Neuronal stem cell (in vitro differentiated cells): ENCODE results near the gene CACNB2.
A peak's percentile ranks its signal among the peaks of the same experiment; 100 is the strongest.

ENCODE experiments used
- DNase-seq: peaks from one replicate; pipeline ENCODE4 v3.0.0-alpha.2; 2013; ENCODE audit warnings: low spot score
- H2AFZ ChIP-seq: one replicate; pipeline ENCODE4 v1.6.1; 2013; ENCODE audit warnings: mild to moderate bottlenecking, low read length, inconsistent platforms
- H2AK5ac ChIP-seq: 2 replicates; pipeline ENCODE4 v1.6.1; 2013; ENCODE audit warnings: low read depth, mild to moderate bottlenecking, inconsistent platforms, low read length, moderate library complexity, mixed read lengths
- H2BK120ac ChIP-seq: 2 replicates; pipeline ENCODE4 v1.6.1; 2013; ENCODE audit warnings: low read depth, mild to moderate bottlenecking, inconsistent platforms, low read length, moderate library complexity, mixed read lengths
- H2BK12ac ChIP-seq: one replicate; pipeline ENCODE4 v1.6.1; 2013; ENCODE audit warnings: low read length, inconsistent platforms
- H2BK15ac ChIP-seq: 2 replicates; pipeline ENCODE4 v1.6.1; 2013; ENCODE audit warnings: mild to moderate bottlenecking, low read length, inconsistent platforms, mixed read lengths
- H2BK5ac ChIP-seq: one replicate; pipeline ENCODE4 v1.6.1; 2013; ENCODE audit warnings: inconsistent platforms, mild to moderate bottlenecking, low read length, moderate library complexity
- H3K14ac ChIP-seq: one replicate; pipeline ENCODE4 v1.6.1; 2013; ENCODE audit warnings: low read length, inconsistent platforms
- H3K18ac ChIP-seq: 2 replicates; pipeline ENCODE4 v1.6.1; 2013; ENCODE audit warnings: low read length, inconsistent platforms
- H3K23ac ChIP-seq: 2 replicates; pipeline ENCODE4 v1.6.1; 2013; ENCODE audit warnings: low read depth, mild to moderate bottlenecking, mixed read lengths, low read length, inconsistent platforms; ENCODE audit not compliant: poor library complexity
- H3K27ac ChIP-seq: replicated peaks from 3 replicates; pipeline ENCODE4 v1.5.1; 2013; ENCODE audit warnings: low read length, inconsistent platforms
- H3K27me3 ChIP-seq, 3 experiments: 2 replicates each; pipeline ENCODE4 v1.6.1; 2013; ENCODE audit warnings: low read length in 3 of 3, mild to moderate bottlenecking in 2 of 3, inconsistent platforms in 1 of 3, low read depth in 1 of 3, mixed read lengths in 1 of 3, moderate library complexity in 1 of 3; ENCODE audit not compliant: control insufficient read depth in 3 of 3, insufficient read depth in 3 of 3
- H3K36me3 ChIP-seq, 2 donors: replicated peaks in 1 of 2; 2 replicates each; pipeline ENCODE4 v1.6.1; 2013; ENCODE audit warnings: low read length in 2 of 2; ENCODE audit not compliant: control insufficient read depth in 2 of 2, insufficient read depth in 2 of 2
- H3K4ac ChIP-seq: 2 replicates; pipeline ENCODE4 v1.6.1; 2013; ENCODE audit warnings: inconsistent platforms, mild to moderate bottlenecking, low read length, moderate library complexity
- H3K4me1 ChIP-seq, 2 donors: 1 replicate in 1 of 2; 2 replicates in 1 of 2; pipeline ENCODE4 v1.6.1; 2013; ENCODE audit warnings: low read length in 2 of 2, low read depth in 1 of 2; ENCODE audit not compliant: control insufficient read depth in 2 of 2, insufficient read depth in 1 of 2
- H3K4me2 ChIP-seq: one replicate; pipeline ENCODE4 v1.6.1; 2013; ENCODE audit warnings: mild to moderate bottlenecking, low read length, inconsistent platforms; ENCODE audit not compliant: insufficient read depth, poor library complexity, severe bottlenecking
- H3K4me3 ChIP-seq, 2 donors: 2 replicates each; pipeline ENCODE4 v1.5.1; 2013; ENCODE audit warnings: low read length in 2 of 2, mild to moderate bottlenecking in 2 of 2, inconsistent platforms in 1 of 2, moderate library complexity in 1 of 2
- H3K79me1 ChIP-seq: one replicate; pipeline ENCODE4 v1.6.1; 2013; ENCODE audit warnings: low read depth, mild to moderate bottlenecking, inconsistent platforms, low read length, moderate library complexity
- H3K9ac ChIP-seq: one replicate; pipeline ENCODE4 v1.6.1; 2013; ENCODE audit warnings: mild to moderate bottlenecking, low read depth, low read length, inconsistent platforms; ENCODE audit not compliant: poor library complexity
- H3K9me3 ChIP-seq, 2 donors: replicated peaks in 1 of 2; 2 replicates each; pipeline versions ENCODE3 to v1.6.1; 2013; ENCODE audit warnings: low read length in 2 of 2, mild to moderate bottlenecking in 2 of 2, inconsistent platforms in 1 of 2, low read depth in 1 of 2, mixed read lengths in 1 of 2, moderate library complexity in 1 of 2; ENCODE audit not compliant: control insufficient read depth in 2 of 2, insufficient read depth in 1 of 2
- H4K8ac ChIP-seq: one replicate; pipeline ENCODE4 v1.6.1; 2013; ENCODE audit warnings: low read depth, mild to moderate bottlenecking, inconsistent platforms, low read length, moderate library complexity
- H4K91ac ChIP-seq: one replicate; pipeline ENCODE4 v1.6.1; 2013; ENCODE audit warnings: low read length, low read depth, mild to moderate bottlenecking, inconsistent platforms; ENCODE audit not compliant: poor library complexity
- WGBS, 2 donors: extraction: QIAGEN DNeasy Blood & Tissue Kit; methylation state at CpG; one replicate each; pipeline ENCODE4 v1.1.7; 2013; ENCODE audit warnings: missing lambda C conversion rate in 2 of 2, mixed read lengths in 1 of 2; ENCODE audit not compliant: insufficient read length in 2 of 2, insufficient replicate concordance in 1 of 2; ENCODE audit errors: extremely low coverage in 2 of 2; 5-methylcytosine and 5-hydroxymethylcytosine counted together

The CACNB2 gene

GRCh38 chr10:18236756-18237155, 96.5 kb downstream of the CACNB2 start:
- H3K36me3 ChIP-seq: no peaks in the 10 kb centered on the region
- H2BK15ac ChIP-seq: no peak overlapping the region
- H3K27ac ChIP-seq: no peak overlapping the region
- H2AFZ ChIP-seq: no peak overlapping the region
- H3K23ac ChIP-seq: no peak overlapping the region
- H3K4ac ChIP-seq: no peak overlapping the region
- no peak overlapping the region for H3K9ac ChIP-seq
- peaks cover 0 to 5% of the 10 kb centered on the region in 2 donors for H3K4me1 ChIP-seq
- H2BK12ac ChIP-seq: no peak overlapping the region
- no peak overlapping the region for H3K14ac ChIP-seq
- H3K79me1 ChIP-seq: no peaks in the 10 kb centered on the region
- no peak overlapping the region for H3K4me2 ChIP-seq
- H4K8ac ChIP-seq: no peak overlapping the region
- no peak overlapping the region for H2BK120ac ChIP-seq
- H3K9me3 ChIP-seq: no peaks in the 10 kb centered on the region
- DNase-seq: no peak
- no peaks in the 10 kb centered on the region for H3K27me3 ChIP-seq
- no CpG with 5 or more reads among the region's 3 CpGs for WGBS, 2 donors
- no peak overlapping the region for H2BK5ac ChIP-seq
- H2AK5ac ChIP-seq: no peak overlapping the region
- H3K18ac ChIP-seq: no peak overlapping the region
- H3K4me3 ChIP-seq: no peak overlapping the region
- no peak overlapping the region for H4K91ac ChIP-seq

- no peak overlapping the region for H2BK120ac ChIP-seq
- no peak overlapping the region for H3K4me3 ChIP-seq
- H2AFZ ChIP-seq: no peak overlapping the region
- H3K27me3 ChIP-seq: no peaks in the 10 kb centered on the region
- no peak overlapping the region for H2AK5ac ChIP-seq
- no peak overlapping the region for H2BK5ac ChIP-seq
- no peaks in the 10 kb centered on the region for H3K36me3 ChIP-seq
- peaks cover 0 to 3% of the 10 kb centered on the region in 2 donors for H3K4me1 ChIP-seq
- no peak for DNase-seq
- no peak overlapping the region for H3K14ac ChIP-seq
- no peak overlapping the region for H2BK15ac ChIP-seq
- no peak overlapping the region for H2BK12ac ChIP-seq
- no peak overlapping the region for H4K8ac ChIP-seq
- no peaks in the 10 kb centered on the region for H3K79me1 ChIP-seq
- no peak overlapping the region for H3K9ac ChIP-seq
- no peak overlapping the region for H3K18ac ChIP-seq
- H3K9me3 ChIP-seq: no peaks in the 10 kb centered on the region
- H3K4me2 ChIP-seq: no peak overlapping the region
- WGBS, 2 donors: no CpG with 5 or more reads among the region's 8 CpGs
- H4K91ac ChIP-seq: no peak overlapping the region
- no peak overlapping the region for H3K27ac ChIP-seq
- no peak overlapping the region for H3K4ac ChIP-seq
- H3K23ac ChIP-seq: no peak overlapping the region
These were observed 98.8 kb downstream of the CACNB2 start for GRCh38 chr10:18238870-18239485.

- H3K23ac ChIP-seq: no peak overlapping the region
- H2BK12ac ChIP-seq: no peak overlapping the region
- H3K27ac ChIP-seq: no peak overlapping the region
- no peak overlapping the region for H4K91ac ChIP-seq
- no peak overlapping the region for H4K8ac ChIP-seq
- no peaks in the 10 kb centered on the region for H3K27me3 ChIP-seq
- no peak overlapping the region for H2BK120ac ChIP-seq
- no peaks in the 10 kb centered on the region for H3K36me3 ChIP-seq
- no peak for DNase-seq
- no peak overlapping the region for H2BK5ac ChIP-seq
- no peak overlapping the region for H2AFZ ChIP-seq
- H3K18ac ChIP-seq: no peak overlapping the region
- no peaks in the 10 kb centered on the region for H3K79me1 ChIP-seq
- no peak overlapping the region for H2AK5ac ChIP-seq
- H3K4ac ChIP-seq: no peak overlapping the region
- H3K4me3 ChIP-seq: no peak overlapping the region
- H3K9ac ChIP-seq: peak overlapping the region; percentile 50
- WGBS, 2 donors: no CpG with 5 or more reads among the region's 12 CpGs
- no peak overlapping the region for H2BK15ac ChIP-seq
- peak overlapping the region; percentile 17 for H3K14ac ChIP-seq
- H3K9me3 ChIP-seq: no peaks in the 10 kb centered on the region
- no peak overlapping the region for H3K4me2 ChIP-seq
- no peaks in the 10 kb centered on the region for H3K4me1 ChIP-seq
These were observed 100.1 kb downstream of the CACNB2 start for GRCh38 chr10:18240185-18240882.

- no peaks in the 10 kb centered on the region for H3K9me3 ChIP-seq
- no peak overlapping the region for H2BK5ac ChIP-seq
- H2BK120ac ChIP-seq: no peak overlapping the region
- H3K14ac ChIP-seq: no peak overlapping the region
- no peak overlapping the region for H2AFZ ChIP-seq
- no peak overlapping the region for H4K91ac ChIP-seq
- no CpG with 5 or more reads among the region's 7 CpGs for WGBS, 2 donors
- no peaks in the 10 kb centered on the region for H3K36me3 ChIP-seq
- H3K4ac ChIP-seq: no peak overlapping the region
- H3K23ac ChIP-seq: no peak overlapping the region
- no peak overlapping the region for H2BK15ac ChIP-seq
- H3K18ac ChIP-seq: no peak overlapping the region
- H2BK12ac ChIP-seq: no peak overlapping the region
- no peak for DNase-seq
- H2AK5ac ChIP-seq: no peak overlapping the region
- peaks cover 0 to 2% of the 10 kb centered on the region in 2 donors for H3K4me1 ChIP-seq
- H3K4me3 ChIP-seq: no peak overlapping the region
- H3K4me2 ChIP-seq: no peak overlapping the region
- no peak overlapping the region for H3K27ac ChIP-seq
- H3K79me1 ChIP-seq: no peaks in the 10 kb centered on the region
- H3K27me3 ChIP-seq: no peaks in the 10 kb centered on the region
- no peak overlapping the region for H4K8ac ChIP-seq
- no peak overlapping the region for H3K9ac ChIP-seq
These were observed 106.7 kb downstream of the CACNB2 start for GRCh38 chr10:18246967-18247366.
